Natural killer cell treated with Interleukin-12 subunit alpha and Interleukin-12 subunit beta and Interleukin-15 and Interleukin-18, amount 100 ng/mL, for 72 hours (primary cell): ENCODE measurements around the gene EIF2B5. TPM values are rescaled to one million over a fixed set of nuclear protein-coding genes. Genes with fewer than 3 reads are reported as not detected.
"Not testable (repeated sequence)": the region's sequence is repeated elsewhere in the genome, so short reads cannot be mapped to it uniquely, and the experiment has no call there.

Source experiments
- ATAC-seq, 2 donors: fragments of 150-1000 bp; cut with Tn5 transposase in 1 of 2; sonication (Bioruptor Pico), chemical (Tn5 transposase) in 1 of 2; 2 replicates each; pipeline ENCODE4 v1.10.0; 2021
- DNase-seq: peaks from one replicate; pipeline ENCODE4 v3.0.0; 2022; ENCODE audit warnings: low spot score
- H3K27ac Mint-ChIP-seq, 2 donors: 1 replicate in 1 of 2; 2 replicates in 1 of 2; pipeline ENCODE4 v1.8.0; 2022; ENCODE audit warnings: mixed read lengths in 2 of 2, mild to moderate bottlenecking in 1 of 2, moderate library complexity in 1 of 2
- H3K27me3 Mint-ChIP-seq, 2 donors: 1 replicate in 1 of 2; 2 replicates in 1 of 2; pipeline ENCODE4 v1.8.0; 2022; ENCODE audit warnings: mixed read lengths in 2 of 2
- H3K36me3 Mint-ChIP-seq: one replicate; pipeline ENCODE4 v1.8.0; 2022; ENCODE audit warnings: mixed read lengths
- H3K4me1 Mint-ChIP-seq, 2 donors: 1 replicate in 1 of 2; 2 replicates in 1 of 2; pipeline ENCODE4 v1.8.0; 2022; ENCODE audit warnings: low read depth in 2 of 2, mixed read lengths in 2 of 2, mild to moderate bottlenecking in 1 of 2
- H3K4me3 Mint-ChIP-seq: one replicate; pipeline ENCODE4 v1.8.0; 2022; ENCODE audit warnings: mixed read lengths
- H3K9me3 Mint-ChIP-seq: 2 replicates; pipeline ENCODE4 v1.8.0; 2022; ENCODE audit warnings: mixed read lengths
- total RNA-seq, 2 donors: library from RNA; stranded (reverse); gene quantifications; one replicate each; pipeline ENCODE4 v1.2.3, GENCODE V29; 2022

The EIF2B5 gene
- total RNA-seq, 2 donors from 2014 or later, result 63.0 to 91.9 TPM

- peak; percentile 61 to 71 for ATAC-seq
- H3K27me3 Mint-ChIP-seq, result no peaks in the 10 kb centered on the region
- no peaks in the 10 kb centered on the region for H3K36me3 Mint-ChIP-seq
- DNase-seq, result peak; percentile 59
- H3K4me1 Mint-ChIP-seq, result peaks cover 27 to 30% of the 10 kb centered on the region in 2 donors
- H3K27ac Mint-ChIP-seq, result peak overlapping the region; percentile 77 to 87
- no peaks in the 10 kb centered on the region for H3K9me3 Mint-ChIP-seq
- H3K4me3 Mint-ChIP-seq, result peak overlapping the region; percentile 97
These were observed 20.7 kb downstream of the EIF2B5 start for GRCh38 chr3:184155644-184156521.

- no peaks in the 10 kb centered on the region for H3K9me3 Mint-ChIP-seq
These were observed 21.4 kb downstream of the EIF2B5 start for GRCh38 chr3:184156522-184156955.

GRCh38 chr3:184157206-184157605, 22.0 kb downstream of the EIF2B5 start:
- no peaks in the 10 kb centered on the region for H3K27me3 Mint-ChIP-seq
- peak overlapping the region; percentile 97 for H3K4me3 Mint-ChIP-seq
- DNase-seq (no peak), ATAC-seq (no peak)
- H3K36me3 Mint-ChIP-seq, result no peaks in the 10 kb centered on the region
- peak overlapping the region; percentile 77 to 87 for H3K27ac Mint-ChIP-seq
- no peaks in the 10 kb centered on the region for H3K9me3 Mint-ChIP-seq
- H3K4me1 Mint-ChIP-seq, result peaks cover 31 to 36% of the 10 kb centered on the region in 2 donors

More at GRCh38 chr3:184156522-184156955, 21.4 kb downstream of the EIF2B5 start:
- no peaks in the 10 kb centered on the region for H3K27me3 Mint-ChIP-seq
- DNase-seq (no peak), ATAC-seq (no peak)
- no peaks in the 10 kb centered on the region for H3K36me3 Mint-ChIP-seq
- peak overlapping the region; percentile 77 to 87 for H3K27ac Mint-ChIP-seq
- H3K4me1 Mint-ChIP-seq, result peaks cover 30 to 34% of the 10 kb centered on the region in 2 donors
- peak overlapping the region; percentile 97 for H3K4me3 Mint-ChIP-seq

GRCh38 chr3:184158404-184158803, 23.2 kb downstream of the EIF2B5 start:
- Mint-ChIP-seq H3K4me1 (peaks cover 31 to 37% of the 10 kb centered on the region in 2 donors), H3K4me3 (no peak overlapping the region), H3K36me3 (no peaks in the 10 kb centered on the region), H3K9me3 (no peaks in the 10 kb centered on the region), H3K27ac (peak overlapping the region in 1 of 2 donors; percentile 51), H3K27me3 (no peaks in the 10 kb centered on the region)
- ATAC-seq (no peak), DNase-seq (no peak)

- no peaks in the 10 kb centered on the region for H3K9me3 Mint-ChIP-seq
- H3K4me3 Mint-ChIP-seq, result no peak overlapping the region
- ATAC-seq, result peak in 1 of 2 donors; percentile 59
- no peaks in the 10 kb centered on the region for H3K27me3 Mint-ChIP-seq
- no peaks in the 10 kb centered on the region for H3K36me3 Mint-ChIP-seq
- H3K27ac Mint-ChIP-seq, result no peak overlapping the region
- no peak for DNase-seq
- peaks cover 36 to 38% of the 10 kb centered on the region in 2 donors for H3K4me1 Mint-ChIP-seq
These were observed 25.3 kb downstream of the EIF2B5 start for GRCh38 chr3:184160456-184160855.

GRCh38 chr3:184162571-184163070, 27.5 kb downstream of the EIF2B5 start:
- H3K27me3 Mint-ChIP-seq, ATAC-seq, H3K9me3 Mint-ChIP-seq, H3K36me3 Mint-ChIP-seq, DNase-seq, H3K4me3 Mint-ChIP-seq: not testable (repeated sequence)
- peaks cover 26 to 28% of the 10 kb centered on the region in 2 donors for H3K4me1 Mint-ChIP-seq
- peak overlapping the region in 1 of 2 donors; percentile 33 for H3K27ac Mint-ChIP-seq

GRCh38 chr3:184164648-184165330, 29.6 kb downstream of the EIF2B5 start:
- Mint-ChIP-seq H3K36me3 (no peaks in the 10 kb centered on the region), H3K27me3 (no peaks in the 10 kb centered on the region), H3K4me3 (no peak overlapping the region), H3K4me1 (peaks cover 20% of the 10 kb centered on the region in 2 donors), H3K9me3 (no peaks in the 10 kb centered on the region), H3K27ac (no peak overlapping the region)
- DNase-seq, result no peak
- no peak for ATAC-seq

GRCh38 chr3:184165543-184165942, 30.4 kb downstream of the EIF2B5 start:
- Mint-ChIP-seq H3K9me3 (no peaks in the 10 kb centered on the region), H3K36me3 (no peaks in the 10 kb centered on the region), H3K4me3 (no peak overlapping the region), H3K27ac (no peak overlapping the region), H3K27me3 (no peaks in the 10 kb centered on the region), H3K4me1 (peaks cover 14 to 15% of the 10 kb centered on the region in 2 donors)
- ATAC-seq (no peak), DNase-seq (no peak)

GRCh38 chr3:184166671-184167070, 31.5 kb downstream of the EIF2B5 start:
- Mint-ChIP-seq H3K4me1 (peaks cover 6 to 13% of the 10 kb centered on the region in 2 donors), H3K9me3 (no peaks in the 10 kb centered on the region), H3K4me3 (no peak overlapping the region), H3K27ac (no peak overlapping the region), H3K36me3 (no peaks in the 10 kb centered on the region), H3K27me3 (no peaks in the 10 kb centered on the region)
- ATAC-seq (no peak), DNase-seq (no peak)

GRCh38 chr3:184167786-184168185, 32.6 kb downstream of the EIF2B5 start:
- no peaks in the 10 kb centered on the region for H3K9me3 Mint-ChIP-seq
- H3K27ac Mint-ChIP-seq, result no peak overlapping the region
- H3K27me3 Mint-ChIP-seq, result no peaks in the 10 kb centered on the region
- no peak for ATAC-seq
- no peaks in the 10 kb centered on the region for H3K36me3 Mint-ChIP-seq
- peaks cover 1 to 11% of the 10 kb centered on the region in 2 donors for H3K4me1 Mint-ChIP-seq
- no peak for DNase-seq
- H3K4me3 Mint-ChIP-seq, result no peak overlapping the region

- Mint-ChIP-seq H3K36me3 (no peaks in the 10 kb centered on the region), H3K27me3 (no peaks in the 10 kb centered on the region), H3K9me3 (no peaks in the 10 kb centered on the region), H3K4me1 (peaks cover 0 to 11% of the 10 kb centered on the region in 2 donors), H3K4me3 (no peak overlapping the region), H3K27ac (no peak overlapping the region)
- no peak for DNase-seq
- no peak for ATAC-seq
These were observed 33.4 kb downstream of the EIF2B5 start for GRCh38 chr3:184168363-184169120.

- no peak for ATAC-seq
- no peaks in the 10 kb centered on the region for H3K36me3 Mint-ChIP-seq
- no peak overlapping the region for H3K27ac Mint-ChIP-seq
- no peaks in the 10 kb centered on the region for H3K9me3 Mint-ChIP-seq
- no peak for DNase-seq
- peaks cover 8 to 13% of the 10 kb centered on the region in 2 donors for H3K4me1 Mint-ChIP-seq
- H3K4me3 Mint-ChIP-seq, result no peak overlapping the region
- no peaks in the 10 kb centered on the region for H3K27me3 Mint-ChIP-seq
These were observed 35.0 kb downstream of the EIF2B5 start for GRCh38 chr3:184169896-184170875.
